CD14-positive monocyte (primary cell): ENCODE data around the gene AIRE. TPM values are rescaled to one million over a fixed set of nuclear protein-coding genes. Genes with fewer than 3 reads are reported as not detected.
A peak's percentile ranks its signal among the peaks of the same experiment; 100 is the strongest.

ENCODE experiments used
- DNase-seq, 3 donors: peaks; one replicate each; pipeline ENCODE4 v3.0.0-alpha.2; 2011 to 2022
- H2AFZ ChIP-seq: 2 replicates; pipeline ENCODE4 v1.6.0; 2012; ENCODE audit warnings: mild to moderate bottlenecking, low read depth, low read length, inconsistent platforms; ENCODE audit not compliant: insufficient read depth, poor library complexity, severe bottlenecking
- H3K27ac ChIP-seq, 2 donors: 1 replicate in 1 of 2; 2 replicates in 1 of 2; pipeline ENCODE4 v1.5.1; 2012 to 2013; ENCODE audit warnings: low read length in 2 of 2, control low read depth in 1 of 2, inconsistent platforms in 1 of 2, low read depth in 1 of 2, mild to moderate bottlenecking in 1 of 2
- H3K27me3 ChIP-seq, 2 donors: one replicate each; pipeline versions ENCODE4 v1.6.0 to v1.6.1; 2011 to 2013; ENCODE audit warnings: low read length in 2 of 2; ENCODE audit not compliant: control insufficient read depth in 2 of 2, insufficient read depth in 2 of 2
- H3K36me3 ChIP-seq, 2 donors: replicated peaks in 1 of 2; 1 replicate in 1 of 2; 2 replicates in 1 of 2; pipeline versions ENCODE4 v1.5.1 to v1.6.1; 2012 to 2013; ENCODE audit warnings: low read length in 2 of 2, control low read depth in 1 of 2, inconsistent platforms in 1 of 2, mild to moderate bottlenecking in 1 of 2; ENCODE audit not compliant: insufficient read depth in 2 of 2, control insufficient read depth in 1 of 2
- H3K4me1 ChIP-seq, 2 donors: 1 replicate in 1 of 2; 2 replicates in 1 of 2; pipeline versions ENCODE4 v1.5.1 to v1.6.1; 2012 to 2013; ENCODE audit warnings: low read length in 2 of 2, control low read depth in 1 of 2, inconsistent platforms in 1 of 2, mild to moderate bottlenecking in 1 of 2, moderate library complexity in 1 of 2; ENCODE audit not compliant: insufficient read depth in 2 of 2, control insufficient read depth in 1 of 2
- H3K4me2 ChIP-seq: replicated peaks from 2 replicates; pipeline ENCODE3; 2012; ENCODE audit warnings: low read length, moderate library complexity, mild to moderate bottlenecking; ENCODE audit not compliant: poor library complexity, severe bottlenecking; ENCODE audit errors: extremely low read depth
- H3K4me3 ChIP-seq, 3 experiments: fragments of 200-600 bp in 1 of 3; sonication (generic) in 1 of 3; replicated peaks in 1 of 3; 1 replicate in 2 of 3; 2 replicates in 1 of 3; pipeline ENCODE4 v1.5.1; 2011 to 2013; ENCODE audit warnings: low read length in 3 of 3, mild to moderate bottlenecking in 3 of 3, control low read depth in 2 of 3, low read depth in 2 of 3, inconsistent platforms in 1 of 3, moderate library complexity in 1 of 3
- H3K79me2 ChIP-seq: 2 replicates; pipeline ENCODE4 v1.6.0; 2012; ENCODE audit warnings: mild to moderate bottlenecking, control low read depth, inconsistent platforms, low read length, moderate library complexity; ENCODE audit not compliant: insufficient read depth
- H3K9ac ChIP-seq: 2 replicates; pipeline ENCODE4 v1.6.0; 2017; ENCODE audit warnings: low read length, mild to moderate bottlenecking; ENCODE audit not compliant: insufficient read depth, poor library complexity, severe bottlenecking
- H3K9me3 ChIP-seq, 2 donors: replicated peaks in 1 of 2; 1 replicate in 1 of 2; 2 replicates in 1 of 2; pipeline versions ENCODE4 v1.5.1 to v1.6.1; 2012 to 2013; ENCODE audit warnings: low read length in 2 of 2, control low read depth in 1 of 2; ENCODE audit not compliant: control insufficient read depth in 1 of 2, insufficient read depth in 1 of 2
- H4K20me1 ChIP-seq: 2 replicates; pipeline ENCODE4 v1.6.0; 2012; ENCODE audit warnings: mild to moderate bottlenecking, low read length, control low read depth, moderate library complexity; ENCODE audit not compliant: insufficient read depth
- H3K27ac Mint-ChIP-seq, 7 donors: one replicate each; pipeline ENCODE4 v1.8.0; 2020; ENCODE audit warnings: mild to moderate bottlenecking in 7 of 7, mixed read lengths in 7 of 7, moderate library complexity in 6 of 7, inconsistent platforms in 2 of 7
- H3K27me3 Mint-ChIP-seq, 3 donors: one replicate each; pipeline ENCODE4 v1.8.0; 2021 to 2022; ENCODE audit warnings: low read depth in 3 of 3, mild to moderate bottlenecking in 3 of 3, mixed read lengths in 3 of 3, moderate library complexity in 3 of 3, inconsistent platforms in 1 of 3
- H3K36me3 Mint-ChIP-seq, 2 donors: one replicate each; pipeline ENCODE4 v1.8.0; 2020; ENCODE audit warnings: mixed read lengths in 2 of 2, inconsistent platforms in 1 of 2, mild to moderate bottlenecking in 1 of 2
- H3K4me1 Mint-ChIP-seq: one replicate; pipeline ENCODE4 v1.8.0; 2020; ENCODE audit warnings: mild to moderate bottlenecking, mixed read lengths
- H3K4me3 Mint-ChIP-seq, 2 donors: one replicate each; pipeline ENCODE4 v1.8.0; 2020; ENCODE audit warnings: mild to moderate bottlenecking in 2 of 2, mixed read lengths in 2 of 2, moderate library complexity in 1 of 2
- H3K9me3 Mint-ChIP-seq, 7 donors: one replicate each; pipeline ENCODE4 v1.8.0; 2020 to 2022; ENCODE audit warnings: mixed read lengths in 7 of 7, mild to moderate bottlenecking in 6 of 7, moderate library complexity in 6 of 7, inconsistent platforms in 2 of 7
- CTCF ChIP-seq: fragments of 200-600 bp; IDR thresholded peaks from one replicate; pipeline ENCODE4 v1.8.0; 2022; ENCODE audit warnings: antibody characterized with exemption, mild to moderate bottlenecking
- WGBS: methylation state at CpG from one replicate; pipeline ENCODE4 v1.1.5; 2013; ENCODE audit warnings: missing lambda C conversion rate; ENCODE audit not compliant: insufficient coverage; 5-methylcytosine and 5-hydroxymethylcytosine counted together
- intact Hi-C, 2 donors: fragments of 100-400 bp; cut with micrococcal nuclease; formaldehyde crosslinking; loops; one replicate each; pipeline versions ENCODE4 v1.15.0 to v1.15.1; 2023
- polyA plus RNA-seq, 3 donors: library from polyadenylated mRNA; depleted of rRNA in 1 of 3; unstranded in 2 of 3; stranded (reverse) in 1 of 3; fragments of 300-500 nt in 2 of 3; fragments of >200 nt in 1 of 3; fragmentation: Illumina TruSeq in 2 of 3; gene quantifications; 1 replicate in 2 of 3; 2 replicates in 1 of 3; pipeline ENCODE4 v1.2.3, GENCODE V29; 2012 to 2021

Gene AIRE
- polyA plus RNA-seq, 3 donors = not detected

GRCh38 chr21:44331650-44332307, 46.1 kb downstream of the AIRE start:
- H3K27ac ChIP-seq = no peak overlapping the region
- no peaks in the 10 kb centered on the region for H3K79me2 ChIP-seq
- no peaks in the 10 kb centered on the region for H3K4me1 ChIP-seq
- peaks cover 16 to 28% of the 10 kb centered on the region in 2 donors for H3K36me3 Mint-ChIP-seq
- H3K4me1 Mint-ChIP-seq = no peaks in the 10 kb centered on the region
- H3K4me3 Mint-ChIP-seq = no peak overlapping the region
- no peak overlapping the region for H2AFZ ChIP-seq
- H3K27me3 Mint-ChIP-seq = peaks cover 0 to 1% (median 0%) of the 10 kb centered on the region in 3 donors
- H3K36me3 ChIP-seq = peaks cover 7 to 30% of the 10 kb centered on the region in 2 donors
- no peak overlapping the region for H3K4me2 ChIP-seq
- no peaks in the 10 kb centered on the region for H3K9me3 Mint-ChIP-seq
- no peak for TF ChIP-seq CTCF
- WGBS = 84% methylated on average over 15 of the region's 20 CpGs
- peak overlapping the region in 2 of 7 donors; percentile 50 to 62 for H3K27ac Mint-ChIP-seq
- H3K9me3 ChIP-seq = no peaks in the 10 kb centered on the region
- H3K27me3 ChIP-seq = no peaks in the 10 kb centered on the region
- intact Hi-C loops = loop anchor here in 1 of 2 donors (10.0 kb wide), 2 partner anchors 53 to 547 kb away; partner anchors contain the start of gene RRP1
- DNase-seq = no peak
- peaks cover 11% of the 10 kb centered on the region for H4K20me1 ChIP-seq
- no peak overlapping the region for H3K9ac ChIP-seq
- no peak overlapping the region for H3K4me3 ChIP-seq

- intact Hi-C loops = loop anchor here in 1 of 2 donors (10.0 kb wide), 2 partner anchors 52 to 548 kb away; partner anchors contain the start of gene RRP1
- no peak overlapping the region for H3K4me2 ChIP-seq
- Mint-ChIP-seq H3K4me1 (no peaks in the 10 kb centered on the region), H3K36me3 (peaks cover 19 to 28% of the 10 kb centered on the region in 2 donors), H3K27me3 (peaks cover 0 to 2% (median 1%) of the 10 kb centered on the region in 3 donors), H3K4me3 (no peak overlapping the region), H3K27ac (no peak overlapping the region), H3K9me3 (no peaks in the 10 kb centered on the region)
- H3K9me3 ChIP-seq = no peaks in the 10 kb centered on the region
- WGBS = 98% methylated on average over 16 of the region's 17 CpGs
- no peaks in the 10 kb centered on the region for H3K4me1 ChIP-seq
- no peaks in the 10 kb centered on the region for H3K79me2 ChIP-seq
- H3K27ac ChIP-seq = no peak overlapping the region
- no peak overlapping the region for H2AFZ ChIP-seq
- no peaks in the 10 kb centered on the region for H3K27me3 ChIP-seq
- H3K36me3 ChIP-seq = peaks cover under 1 to 24% of the 10 kb centered on the region in 2 donors
- H3K4me3 ChIP-seq = no peak overlapping the region
- no peak overlapping the region for H3K9ac ChIP-seq
- no peak for TF ChIP-seq CTCF
- DNase-seq = no peak
- H4K20me1 ChIP-seq = peaks cover 8% of the 10 kb centered on the region
Observed at GRCh38 chr21:44332383-44332782, 46.7 kb downstream of the AIRE start.
